Adrenal gland (tissue), 5 donors: ENCODE measurements around the gene OR51B6.

Experiments used
- CTCF ChIP-seq, 6 experiments: fragments of 450-650 bp in 4 of 6; fragments of 200-600 bp in 2 of 6; sonication (generic) in 1 of 6; IDR thresholded peaks; 1 replicate in 5 of 6; 2 replicates in 1 of 6; pipeline versions ENCODE4 v1.5.1 to v1.8.0; 2016 to 2021; ENCODE audit warnings: antibody characterized with exemption in 6 of 6, mild to moderate bottlenecking in 2 of 6, moderate library complexity in 1 of 6
- POLR2A ChIP-seq, 2 donors: fragments of 450-650 bp; IDR thresholded peaks; one replicate each; pipeline ENCODE4 v1.6.1; 2017; ENCODE audit warnings: antibody characterized with exemption in 2 of 2, mild to moderate bottlenecking in 2 of 2, moderate library complexity in 1 of 2
- donor health status: DM: no; HTN: no; CAD: no.

GRCh38 chr11:5336331-5336730 is 15.0 kb upstream of the OR51B6 start:
- no peak for TF ChIP-seq CTCF (IDR thresholded peaks at IDR 0.05)
- no peak for TF ChIP-seq POLR2A (IDR thresholded peaks at IDR 0.05)
